NOMO-1 treated with dmso at 0.1 percent for 144 hours (cell line): Measurements from ENCODE around the gene PHF8.

ENCODE experiments used
- DNase-seq: peaks from one replicate; lab custom pipeline; 2025; ENCODE audit not compliant: unreplicated experiment; lab: John Stamatoyannopoulos, UW

The PHF8 gene

DNA sequence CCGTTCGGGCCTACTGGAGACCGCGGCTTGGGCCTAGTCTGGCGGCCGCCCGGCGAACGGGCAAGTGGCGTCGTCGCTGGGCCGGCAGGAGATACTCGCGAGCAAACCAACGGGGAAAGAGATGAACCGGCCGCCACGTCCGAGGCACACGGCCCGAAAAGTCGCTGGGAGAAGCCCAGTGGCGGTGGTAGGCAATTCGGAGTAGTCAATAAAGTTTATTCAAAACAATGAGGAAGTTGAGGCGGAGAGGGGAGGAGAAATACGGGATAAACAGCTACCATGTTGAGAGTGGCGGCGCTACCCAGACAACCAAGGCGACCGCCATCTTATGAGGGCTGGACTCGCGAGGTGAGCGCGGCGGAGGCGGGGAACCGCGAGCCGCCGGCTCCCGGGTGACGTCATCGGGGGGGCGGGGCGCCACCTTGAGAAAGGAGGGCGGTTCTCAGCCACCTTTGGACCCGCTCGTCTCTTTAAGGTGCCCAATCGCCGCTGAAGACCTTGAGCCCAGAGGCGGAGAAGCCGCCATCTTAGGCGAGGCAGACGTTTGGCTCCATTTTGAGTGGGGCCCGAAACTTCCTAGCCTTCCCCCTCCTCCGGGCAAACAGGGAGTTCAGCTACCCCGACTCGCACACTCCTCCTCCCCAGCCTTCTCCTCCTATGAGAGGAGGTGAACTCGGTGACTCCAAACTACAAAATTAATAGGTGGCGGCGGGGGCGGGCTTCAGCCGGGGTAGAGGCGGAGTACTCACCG is at the start of gene PHF8:
TSS of gene PHF8 (minus strand) at position 348 of the 751 bp plus-strand sequence. CDS start 1,745 bp downstream, outside the sequence.
- DNase-seq: peak; percentile 89

DNA sequence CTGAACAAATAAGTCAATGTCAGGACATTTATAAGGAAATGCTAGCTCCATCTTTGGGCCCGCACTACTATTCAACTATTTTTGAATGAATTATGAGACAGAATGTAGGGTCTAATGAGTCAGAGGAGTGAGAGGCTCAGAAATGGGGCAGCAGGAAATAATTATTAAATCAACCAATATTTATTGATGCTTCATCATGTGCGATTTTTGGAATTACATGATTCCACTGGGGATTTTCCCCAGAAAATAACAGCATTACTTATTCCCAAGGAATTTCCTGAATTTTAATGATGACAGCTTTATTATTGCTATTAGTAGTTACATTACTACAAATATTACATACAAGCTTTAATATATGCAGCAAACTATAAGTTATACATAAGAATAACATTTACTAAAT is 49.3 kb upstream of the PHF8 start:
- DNase-seq: no peak

DNA sequence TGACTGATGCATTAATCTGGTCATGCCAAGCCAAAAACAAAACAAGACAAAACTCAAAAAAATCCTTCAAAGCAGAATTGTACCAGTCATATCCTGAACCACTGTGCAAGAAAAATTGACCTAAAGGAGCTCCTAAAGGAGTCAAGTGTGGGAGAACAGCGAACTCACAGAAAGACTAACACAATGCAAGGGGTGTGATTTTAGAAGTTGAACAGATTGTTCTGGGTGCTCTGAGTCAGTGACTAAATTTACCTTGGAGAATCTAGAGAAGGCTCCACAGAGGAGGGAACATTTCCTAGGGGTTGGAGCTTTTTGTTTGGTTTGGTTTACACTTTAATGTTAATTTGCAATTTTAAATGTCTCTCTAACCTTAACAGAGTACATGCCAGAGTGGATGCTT is 48.9 kb upstream of the PHF8 start:
- no peak for DNase-seq

DNA sequence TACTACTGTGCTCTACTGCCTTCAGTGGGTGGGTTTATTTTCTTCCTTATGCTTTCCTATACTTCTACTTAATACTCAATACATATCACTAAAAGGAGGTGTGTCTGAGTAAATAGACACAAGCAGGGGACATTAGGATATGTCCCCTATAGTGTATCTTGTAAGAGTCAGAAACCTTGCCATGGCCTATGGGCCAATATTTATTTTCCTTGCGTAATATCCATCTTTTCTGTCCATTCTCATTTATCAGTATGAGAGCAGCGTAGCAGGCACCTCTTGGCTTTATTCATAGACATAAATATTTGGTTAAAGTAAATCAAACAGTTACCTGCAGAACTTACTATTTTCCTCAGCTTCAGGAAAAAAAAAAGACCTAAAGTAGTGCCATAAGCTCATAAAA is 46.6 kb upstream of the PHF8 start:
- no peak for DNase-seq

DNA sequence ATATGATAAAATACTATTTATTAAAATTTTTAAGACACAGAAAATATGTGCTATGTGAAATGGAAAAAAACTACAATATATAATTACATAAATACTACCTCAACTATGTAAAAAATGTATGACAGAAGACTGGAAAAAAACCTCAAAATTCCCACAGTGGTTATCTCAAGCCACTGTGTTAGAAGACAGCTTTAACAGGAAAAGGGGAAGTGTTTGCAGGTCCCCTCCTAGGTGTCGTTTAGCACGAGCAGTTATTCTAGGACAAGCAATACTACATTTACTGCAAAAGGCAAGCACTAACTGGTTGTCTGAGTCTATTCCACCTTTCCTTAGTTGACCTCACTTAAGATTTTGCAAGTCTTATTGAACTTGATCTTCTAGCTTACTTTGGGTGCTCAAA is 44.9 kb upstream of the PHF8 start:
- no peak for DNase-seq

DNA sequence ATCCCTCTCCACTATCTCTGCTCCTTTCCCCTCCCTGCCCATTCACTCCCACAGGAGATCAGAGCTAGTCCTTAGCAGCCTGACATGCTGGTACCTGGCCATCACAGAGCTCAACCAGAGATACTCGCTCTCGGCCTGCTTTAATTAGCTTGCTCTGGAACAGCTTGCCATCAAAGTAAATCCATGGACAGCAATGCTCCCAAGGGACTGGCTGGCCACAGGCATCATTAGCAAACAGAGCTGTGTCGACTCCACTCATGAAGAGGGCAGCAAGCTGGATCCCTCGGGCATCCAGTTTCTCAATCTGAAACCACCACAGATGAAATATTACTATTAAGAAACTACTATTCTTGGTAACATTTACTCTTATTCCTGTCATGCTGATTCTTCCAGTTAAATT is 43.4 kb upstream of the PHF8 start:
- DNase-seq: no peak

DNA sequence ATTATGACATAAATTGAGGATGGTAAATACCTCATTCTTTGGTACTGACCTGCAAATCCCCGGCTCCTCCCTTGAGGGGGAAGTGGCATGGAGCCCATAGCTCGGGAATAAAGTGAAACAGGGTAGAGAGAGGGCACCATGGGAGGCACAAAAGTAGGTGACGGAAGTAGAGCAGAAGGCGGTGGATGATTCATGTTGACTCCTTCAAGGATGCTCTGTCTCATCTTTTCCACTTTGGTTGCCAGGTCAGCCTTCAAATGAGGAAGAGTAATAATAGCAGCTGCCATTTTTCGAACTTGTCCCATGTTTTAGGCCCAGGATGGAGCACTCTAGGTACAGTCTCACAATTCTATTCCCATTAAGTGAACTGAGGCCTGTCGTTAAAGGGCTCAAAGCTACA is 41.4 kb upstream of the PHF8 start:
- no peak for DNase-seq

DNA sequence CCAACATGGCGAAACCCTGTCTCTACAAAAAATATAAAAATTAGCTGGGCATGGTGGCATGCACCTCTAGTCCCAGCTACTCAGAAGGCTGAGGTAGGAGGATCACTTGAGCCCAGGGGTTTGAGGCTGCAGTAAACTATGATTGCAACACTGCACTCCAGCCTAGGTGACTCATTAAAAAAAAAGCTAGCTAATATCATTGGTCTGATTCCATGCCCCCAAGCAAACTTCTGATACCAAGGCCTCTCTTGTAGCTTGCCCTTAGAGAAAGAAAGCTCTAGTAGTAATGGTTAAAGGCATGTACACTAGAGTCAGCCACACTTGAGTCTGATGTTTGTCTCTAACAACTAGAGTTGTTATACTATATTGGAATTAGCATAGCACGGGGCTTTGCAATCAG is 32.6 kb upstream of the PHF8 start:
- DNase-seq: no peak

DNA sequence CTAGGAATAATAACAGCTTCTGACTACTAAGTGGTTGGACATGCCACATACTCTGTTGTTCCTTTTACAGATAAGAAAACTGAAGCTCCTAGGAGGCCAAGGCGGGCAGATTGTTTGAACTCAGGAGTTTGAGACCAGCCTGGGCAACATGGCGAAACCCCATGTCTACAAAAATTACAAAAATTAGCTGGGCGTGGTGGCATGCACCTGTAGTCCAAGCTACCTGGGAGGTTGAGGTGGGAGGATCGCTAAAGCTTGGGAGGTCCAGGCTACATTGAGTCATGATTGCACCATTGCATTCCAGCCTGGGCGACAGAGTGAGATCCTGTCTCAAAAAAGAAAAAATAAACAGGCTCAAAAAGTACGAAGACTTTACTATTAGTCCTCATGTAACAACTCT is 30.6 kb upstream of the PHF8 start:
- DNase-seq: no peak

DNA sequence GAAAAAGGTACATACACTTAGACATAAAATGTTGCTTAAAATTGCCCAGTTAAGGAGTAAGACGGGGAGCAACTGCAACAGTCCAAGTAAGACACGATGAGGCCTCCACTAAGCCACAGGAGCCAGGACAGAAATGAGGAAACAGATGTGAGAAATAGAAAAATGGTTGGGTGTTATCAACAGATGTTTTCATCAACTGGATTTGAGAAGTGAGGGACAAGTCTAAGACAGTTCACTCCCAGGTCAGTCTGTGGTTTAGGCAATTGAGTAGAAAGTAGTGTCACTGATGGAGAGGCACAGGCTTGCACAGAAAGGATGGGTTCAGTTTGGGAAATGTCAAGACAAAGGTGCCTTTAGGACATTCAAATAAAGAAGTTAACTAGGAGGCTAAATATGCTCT is 23.5 kb upstream of the PHF8 start:
- no peak for DNase-seq

DNA sequence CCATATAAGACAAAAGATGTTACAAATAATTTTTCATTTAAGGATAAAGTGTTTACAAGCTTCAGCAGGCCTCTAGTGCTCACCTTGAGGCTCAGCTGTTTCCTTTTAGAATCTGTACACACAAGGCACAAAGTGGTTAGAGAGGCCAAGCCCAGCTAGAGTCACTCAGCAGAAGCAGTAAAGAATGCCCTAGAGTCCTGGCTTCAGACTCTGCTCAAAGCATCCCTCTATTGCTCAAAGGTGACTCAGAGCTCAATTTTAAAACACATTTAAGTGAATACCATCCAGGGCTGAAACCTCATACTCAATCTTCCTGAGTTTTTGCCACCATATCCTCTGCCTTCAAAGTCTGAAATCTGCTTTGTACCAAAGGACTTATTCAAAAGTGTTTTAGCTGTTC is 22.6 kb upstream of the PHF8 start:
- no peak for DNase-seq

DNA sequence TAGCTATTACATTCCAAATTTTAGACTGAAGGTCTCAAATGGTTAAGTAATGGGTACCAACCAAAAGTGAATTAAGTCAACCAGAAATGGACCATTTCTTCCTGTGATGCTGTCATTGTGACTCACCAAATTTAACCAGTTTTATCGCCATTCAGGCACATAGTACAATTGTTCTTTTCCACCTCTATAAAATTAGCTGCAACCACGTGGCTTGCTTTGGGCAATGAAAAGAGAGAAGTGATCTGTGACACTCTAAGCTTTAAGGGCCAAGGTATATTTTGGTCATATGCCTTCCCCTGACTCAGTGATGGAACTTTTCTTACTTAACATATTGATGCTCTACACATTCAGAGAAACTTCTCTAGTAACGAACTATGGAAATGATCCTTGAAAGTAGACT is 20.3 kb upstream of the PHF8 start:
- DNase-seq: no peak

DNA sequence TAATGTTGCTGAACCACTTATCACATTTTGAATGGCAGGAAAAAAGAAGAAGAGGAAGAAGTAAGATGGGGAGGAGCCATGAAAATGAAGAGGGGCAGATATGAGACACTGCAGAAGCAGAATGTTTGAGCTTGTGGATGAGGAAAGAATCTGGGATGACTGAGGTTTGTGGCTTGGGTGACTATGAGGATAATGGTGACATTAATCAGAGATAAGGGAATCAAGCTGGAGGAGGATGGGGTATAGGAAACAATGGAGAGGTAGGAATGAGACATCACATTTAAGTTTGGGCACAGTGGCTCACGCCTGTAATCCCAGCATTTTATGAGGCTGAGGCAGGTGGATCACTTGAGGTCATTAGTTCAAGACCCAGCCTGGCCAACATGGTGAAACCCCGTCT is 19.1 kb upstream of the PHF8 start:
- DNase-seq: no peak

DNA sequence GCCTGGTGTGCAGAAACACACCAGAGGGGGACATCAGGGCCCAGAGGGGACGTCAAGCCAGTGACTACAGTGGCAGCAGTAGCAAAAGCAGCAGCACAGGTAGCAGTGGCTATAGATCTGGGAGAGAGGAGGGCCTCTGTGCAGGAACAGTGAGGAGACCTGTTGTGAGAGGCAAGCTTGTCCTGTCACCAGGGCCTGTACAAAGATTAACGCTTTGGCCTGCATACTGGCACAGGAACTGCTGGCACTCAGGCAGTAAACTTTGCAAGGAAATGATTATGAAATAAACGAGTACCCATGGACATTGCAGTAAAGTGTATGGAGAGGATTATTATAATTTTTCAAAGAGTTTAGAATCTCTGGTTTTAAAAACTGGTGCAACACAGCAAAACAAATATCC is 5.5 kb upstream of the PHF8 start:
- DNase-seq: no peak

DNA sequence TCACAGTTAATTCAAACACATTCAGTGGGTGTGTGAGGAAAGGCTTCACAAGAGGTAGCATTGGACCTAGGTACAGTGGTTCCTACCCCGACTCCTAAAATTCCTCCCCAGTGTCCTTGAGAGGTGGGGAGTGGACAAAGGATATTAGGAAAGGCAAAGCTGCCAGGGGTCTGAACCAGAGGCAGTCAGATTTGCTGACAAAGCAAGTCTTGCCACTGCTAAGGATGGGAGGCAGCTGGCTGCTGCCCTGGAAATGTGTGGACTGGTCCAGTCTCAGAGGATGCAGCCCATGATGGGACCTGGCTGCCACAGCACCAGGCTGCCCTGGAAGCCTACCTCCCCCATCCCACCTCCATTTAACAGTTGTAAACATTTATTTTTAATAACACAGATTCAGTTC is 4.1 kb upstream of the PHF8 start:
- no peak for DNase-seq

DNA sequence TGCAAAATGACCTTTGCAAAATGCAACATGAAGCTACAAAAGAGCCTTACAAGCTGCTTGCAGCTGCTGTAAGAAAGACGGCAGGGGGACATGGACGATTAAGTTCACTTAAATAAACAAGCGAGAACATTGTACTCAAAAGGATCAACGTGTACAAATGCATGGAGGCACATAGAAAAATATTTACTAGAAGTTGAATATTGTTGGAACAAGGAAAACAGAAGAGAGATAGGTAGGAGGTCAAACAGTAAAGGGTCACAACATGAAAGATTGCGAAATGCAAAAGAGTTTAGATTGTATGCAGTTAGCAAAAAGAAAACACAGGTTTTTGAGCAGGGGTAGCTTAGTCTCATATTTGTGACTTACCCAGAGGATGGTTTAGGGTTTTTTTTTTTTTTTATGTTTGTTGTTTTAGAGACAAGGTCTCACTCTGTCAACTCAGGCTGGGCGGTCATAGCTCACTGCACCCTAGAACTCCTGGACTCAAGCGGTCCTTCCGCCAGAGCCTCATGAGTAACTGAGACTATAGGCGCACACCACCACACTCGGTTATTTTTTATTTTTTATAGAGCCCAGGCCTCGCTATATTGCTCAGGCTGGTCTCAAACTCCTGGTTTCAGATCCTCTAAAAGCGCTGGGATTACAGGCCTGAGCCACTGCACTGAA is 1.4 kb upstream of the PHF8 start:
- DNase-seq: no peak

DNA sequence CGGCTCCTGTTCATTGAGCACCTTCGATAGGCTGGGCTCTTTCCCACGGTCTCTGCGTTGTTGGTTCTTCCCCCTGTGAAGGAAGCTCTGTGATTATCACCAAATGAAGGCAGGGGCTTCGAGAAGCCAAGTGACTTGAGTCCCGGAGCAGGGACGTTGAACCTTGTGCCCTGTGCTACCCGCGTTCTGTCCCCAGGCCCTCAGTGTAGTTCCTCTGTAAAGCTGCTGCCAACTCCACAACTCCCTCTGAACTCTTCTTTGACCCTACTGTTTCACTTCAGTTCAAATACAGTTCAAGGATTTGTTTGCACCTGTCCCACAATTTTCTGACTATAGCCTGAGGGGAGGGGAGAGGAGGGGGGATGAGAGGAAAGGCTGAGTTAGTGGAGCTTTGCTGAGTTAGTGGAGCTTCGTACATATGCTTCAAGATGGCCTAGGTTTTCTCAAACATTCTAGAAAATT is 635 bp upstream of the PHF8 start:
- DNase-seq: peak; percentile 51

DNA sequence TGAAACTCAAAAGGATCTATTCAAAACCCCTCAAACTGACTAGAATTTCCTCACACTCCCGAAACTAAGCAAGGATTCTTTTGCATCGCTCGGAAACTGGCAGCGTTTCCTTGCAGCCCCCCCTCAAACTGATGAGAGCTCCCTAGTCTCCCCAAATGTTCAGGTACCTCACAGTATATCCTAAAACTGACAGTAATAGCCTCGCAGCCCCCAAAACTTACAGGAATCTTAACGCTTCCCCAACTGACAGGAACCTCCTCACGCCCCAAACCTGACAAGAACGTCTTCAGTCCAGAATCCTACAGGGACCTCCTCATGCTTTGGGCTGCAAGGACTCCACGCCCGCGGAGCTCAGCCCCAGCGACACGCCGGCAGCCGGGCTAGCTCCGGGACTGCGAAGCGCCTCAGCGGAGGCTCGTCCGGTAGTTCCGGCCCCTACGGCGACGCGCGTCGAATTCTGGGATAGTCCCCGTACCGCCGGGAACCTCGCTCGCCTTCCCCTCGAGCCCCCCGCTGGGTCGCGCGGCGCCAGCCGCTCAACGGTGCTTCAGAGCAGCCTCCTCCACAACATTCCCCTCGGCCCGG is 640 bp downstream of the PHF8 start:
- no peak for DNase-seq

DNA sequence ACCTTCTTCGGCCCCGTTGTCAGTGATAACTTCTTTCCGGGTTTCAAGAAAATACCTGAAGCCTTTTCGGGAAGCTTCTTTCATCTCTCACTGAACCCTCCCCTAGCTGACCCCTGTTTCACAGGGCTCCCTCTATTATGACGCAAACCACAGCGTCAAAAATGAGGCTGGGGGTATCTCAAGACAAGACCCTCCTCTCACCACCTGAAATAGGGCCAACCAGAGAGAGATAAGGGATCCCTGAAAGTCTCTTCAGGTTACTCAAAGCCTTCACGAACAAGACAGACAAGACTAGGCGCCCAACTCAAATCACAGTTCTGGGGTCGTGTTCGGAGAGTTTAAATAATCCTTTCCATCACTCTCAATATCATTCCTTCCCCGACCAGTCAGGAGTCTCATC is 1.2 kb downstream of the PHF8 start:
- DNase-seq: no peak

DNA sequence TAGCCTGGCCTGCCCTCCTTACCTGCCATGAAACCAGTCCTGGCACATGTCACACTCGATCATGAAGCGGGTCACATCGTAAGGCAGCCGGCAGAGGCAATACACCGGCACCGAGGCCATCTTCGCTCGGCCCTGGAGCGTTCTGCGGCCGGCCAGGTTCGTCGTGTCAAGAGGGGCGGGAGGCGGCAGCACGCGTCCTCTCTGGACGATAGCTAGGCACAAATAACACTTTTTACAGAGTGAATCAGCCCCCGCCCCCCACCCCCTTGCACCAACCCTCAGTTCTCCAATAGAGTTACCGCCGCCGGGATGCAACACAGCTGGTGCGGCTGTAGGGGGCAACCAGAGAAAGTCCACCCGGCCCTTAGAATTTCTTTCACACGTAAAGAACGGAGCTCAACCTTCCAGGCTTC is 1.7 kb downstream of the PHF8 start:
- DNase-seq: no peak

DNA sequence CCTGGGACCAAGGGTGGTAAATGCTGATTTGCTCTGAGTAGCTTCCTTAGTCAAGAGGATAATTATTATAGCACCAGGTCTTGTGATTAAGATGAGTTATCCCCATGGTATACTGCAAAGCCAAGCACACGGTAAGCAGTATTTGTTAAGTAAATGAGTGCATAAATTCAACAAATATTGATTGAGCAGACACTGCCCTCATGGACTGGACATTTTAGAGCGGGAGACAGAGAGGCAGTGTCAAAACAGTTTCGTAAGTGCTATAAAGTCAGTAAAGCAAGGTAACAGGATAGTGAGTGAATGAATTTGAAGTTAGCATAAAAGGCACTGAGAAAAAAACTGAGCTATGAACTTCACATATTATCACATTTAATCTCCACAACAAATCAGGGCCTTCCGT is 13.9 kb downstream of the PHF8 start:
- no peak for DNase-seq

DNA sequence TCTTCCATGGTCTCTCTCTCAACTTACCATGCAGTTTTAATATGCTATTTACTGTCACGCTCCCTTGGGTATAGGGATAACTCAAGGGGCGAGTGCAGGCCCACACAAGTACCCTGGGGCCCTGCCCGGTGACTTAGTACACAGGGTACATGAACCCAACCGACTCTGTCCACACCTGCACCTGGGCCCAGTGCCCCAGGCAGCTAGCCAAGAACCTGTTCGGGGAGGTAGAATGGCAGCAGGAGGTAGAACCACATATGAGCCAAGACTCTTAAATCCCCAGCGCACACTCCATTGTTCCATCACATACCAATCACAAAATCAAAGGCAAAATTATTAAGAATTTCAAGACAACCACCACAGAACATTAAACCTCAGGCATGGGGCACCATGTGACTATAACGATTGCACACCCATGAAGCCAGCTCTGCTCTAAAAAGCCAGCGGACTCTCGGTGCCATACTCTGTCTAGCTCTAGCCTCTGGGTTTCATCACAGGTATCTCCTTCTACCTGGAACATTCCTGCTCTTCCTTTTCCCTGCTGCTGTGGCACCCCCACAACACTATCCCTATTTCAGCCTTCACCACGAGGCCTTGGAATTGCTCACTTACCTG is 14.6 kb downstream of the PHF8 start:
- no peak for DNase-seq
